ENCODE data around the gene ZNF80. TPM values are rescaled to one million over a fixed set of nuclear protein-coding genes. Genes with fewer than 3 reads are reported as not detected.
"Not testable (repeated sequence)": the region's sequence is repeated elsewhere in the genome, so short reads cannot be mapped to it uniquely, and the experiment has no call there.

The ZNF80 gene
- not detected for total RNA-seq

DNA sequence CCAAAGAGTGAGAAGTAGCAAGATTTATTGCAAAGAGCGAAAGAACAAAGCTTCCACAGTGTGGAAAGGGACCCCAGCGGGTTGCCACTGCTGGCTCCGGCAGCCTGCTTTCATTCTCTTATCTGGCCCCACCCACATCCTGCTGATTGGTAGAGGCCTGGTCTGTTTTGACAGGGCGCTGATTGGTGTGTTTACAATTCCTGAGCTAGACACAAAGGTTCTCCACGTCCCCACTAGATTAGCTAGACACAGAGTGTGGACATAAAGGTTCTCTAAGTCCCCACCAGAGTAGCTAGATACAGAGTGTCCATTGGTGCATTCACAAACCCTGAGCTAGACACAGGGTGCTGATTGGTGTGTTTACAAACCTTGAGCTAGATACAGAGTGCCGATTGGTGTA is at the start of gene ZNF80:
Gene ZNF80 (minus strand): TSS at position 101 of the 400 bp plus-strand sequence. CDS start 504 bp downstream, outside the sequence.
- DNase-seq (ENCODE audit: low spot score in 2 of 2); H3K9me3 ChIP-seq; H3K27ac ChIP-seq; H3K27me3 ChIP-seq; H3K4me3 ChIP-seq; H3K36me3 ChIP-seq; H3K4me1 ChIP-seq: not testable (repeated sequence)
- WGBS: 71% methylated on average over 5 of the region's 6 CpGs

DNA sequence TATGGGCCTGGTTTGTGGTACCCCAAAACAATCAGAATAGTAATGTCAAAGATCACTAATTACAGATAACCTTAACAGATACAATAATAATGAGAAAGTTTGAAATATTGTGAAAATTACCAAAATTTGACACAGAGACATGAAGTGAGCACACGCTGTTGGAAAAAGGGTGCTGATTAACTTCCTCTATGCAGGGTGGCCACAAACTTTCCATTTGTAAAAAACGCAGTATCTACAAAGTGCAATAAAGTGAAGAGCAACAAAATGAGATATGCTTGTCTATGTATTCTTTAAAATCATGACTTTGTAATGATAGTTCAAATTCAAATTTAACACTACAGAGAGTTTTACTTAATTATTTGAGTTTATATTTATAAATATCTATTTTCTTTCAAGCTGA is 48.9 kb upstream of the ZNF80 start:
- DNase-seq (ENCODE audit: low spot score in 2 of 2): no peak
- Histone ChIP-seq H3K27ac (no peak overlapping the region), H3K9me3 (no peaks in the 10 kb centered on the region), H3K27me3 (no peaks in the 10 kb centered on the region), H3K4me1 (no peaks in the 10 kb centered on the region), H3K36me3 (no peaks in the 10 kb centered on the region), H3K4me3 (no peak overlapping the region)
- WGBS: 91% methylated on average over 2 of the region's 2 CpGs
- TF ChIP-seq EP300 (IDR thresholded peaks at IDR 0.05) (no peak), POLR2AphosphoS5 (IDR thresholded peaks at IDR 0.05) (no peak), POLR2A (IDR thresholded peaks at IDR 0.05) (no peak)
- TF ChIP-seq, protein P1, sequence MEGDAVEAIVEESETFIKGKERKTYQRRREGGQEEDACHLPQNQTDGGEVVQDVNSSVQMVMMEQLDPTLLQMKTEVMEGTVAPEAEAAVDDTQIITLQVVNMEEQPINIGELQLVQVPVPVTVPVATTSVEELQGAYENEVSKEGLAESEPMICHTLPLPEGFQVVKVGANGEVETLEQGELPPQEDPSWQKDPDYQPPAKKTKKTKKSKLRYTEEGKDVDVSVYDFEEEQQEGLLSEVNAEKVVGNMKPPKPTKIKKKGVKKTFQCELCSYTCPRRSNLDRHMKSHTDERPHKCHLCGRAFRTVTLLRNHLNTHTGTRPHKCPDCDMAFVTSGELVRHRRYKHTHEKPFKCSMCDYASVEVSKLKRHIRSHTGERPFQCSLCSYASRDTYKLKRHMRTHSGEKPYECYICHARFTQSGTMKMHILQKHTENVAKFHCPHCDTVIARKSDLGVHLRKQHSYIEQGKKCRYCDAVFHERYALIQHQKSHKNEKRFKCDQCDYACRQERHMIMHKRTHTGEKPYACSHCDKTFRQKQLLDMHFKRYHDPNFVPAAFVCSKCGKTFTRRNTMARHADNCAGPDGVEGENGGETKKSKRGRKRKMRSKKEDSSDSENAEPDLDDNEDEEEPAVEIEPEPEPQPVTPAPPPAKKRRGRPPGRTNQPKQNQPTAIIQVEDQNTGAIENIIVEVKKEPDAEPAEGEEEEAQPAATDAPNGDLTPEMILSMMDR (IDR thresholded peaks at IDR 0.05): no peak

DNA sequence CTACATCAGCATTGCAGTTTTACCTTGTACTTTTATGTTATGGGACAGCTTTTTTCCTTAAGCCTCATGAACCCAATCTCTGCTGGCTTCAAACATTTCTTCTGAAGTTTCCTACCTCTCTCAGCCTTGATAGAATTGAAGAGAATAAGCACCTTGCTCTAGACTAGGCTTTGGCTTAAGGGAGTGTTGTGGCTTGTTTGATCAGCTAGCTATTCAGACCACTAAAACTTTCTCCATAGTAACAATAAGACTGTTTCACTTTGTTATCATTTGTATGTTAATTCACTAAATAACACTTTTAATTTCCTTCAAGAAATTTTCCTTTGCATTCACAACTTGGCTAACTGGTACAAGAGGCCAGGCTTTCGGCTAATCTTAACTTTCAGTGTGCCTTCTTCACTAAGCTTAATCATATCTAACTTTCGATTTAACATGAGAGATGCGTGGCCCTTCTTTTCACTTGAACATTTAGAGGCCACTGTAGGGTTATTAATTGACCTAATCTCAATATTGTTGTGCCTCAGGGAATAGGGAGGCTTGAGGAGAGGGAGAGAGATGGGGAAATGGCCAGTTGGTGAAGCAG is 48.4 kb upstream of the ZNF80 start:
- Histone ChIP-seq H3K9me3 (no peaks in the 10 kb centered on the region), H3K27me3 (no peaks in the 10 kb centered on the region), H3K4me3 (no peak overlapping the region), H3K27ac (no peak overlapping the region), H3K36me3 (no peaks in the 10 kb centered on the region), H3K4me1 (no peaks in the 10 kb centered on the region)
- DNase-seq (ENCODE audit: low spot score in 2 of 2): no peak
- TF ChIP-seq EP300 (IDR thresholded peaks at IDR 0.05) (no peak), POLR2A (IDR thresholded peaks at IDR 0.05) (no peak), POLR2AphosphoS5 (IDR thresholded peaks at IDR 0.05) (no peak)
- TF ChIP-seq, protein P1 (IDR thresholded peaks at IDR 0.05): no peak
- WGBS: 97% methylated on average over 3 of the region's 3 CpGs

DNA sequence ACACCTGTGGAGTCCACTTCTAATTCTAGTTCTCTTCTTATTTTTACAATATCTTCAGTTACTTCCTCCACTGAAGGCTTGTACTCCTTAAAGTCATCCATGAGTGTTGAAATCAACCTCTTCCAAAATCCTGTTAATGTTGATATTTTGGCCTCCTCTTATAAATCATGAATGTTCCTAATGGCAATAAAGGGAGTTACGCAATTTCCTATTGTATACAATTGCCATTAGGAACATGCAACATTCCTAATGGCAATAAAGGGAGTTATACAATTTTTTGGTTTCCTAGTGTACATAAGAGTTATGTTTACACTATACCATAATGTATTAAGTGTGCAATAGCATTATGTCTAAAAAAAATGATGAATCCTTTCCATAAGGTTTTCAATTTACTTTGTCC is 47.3 kb upstream of the ZNF80 start:
- no peaks in the 10 kb centered on the region for H3K9me3 ChIP-seq
- H3K36me3 ChIP-seq: no peaks in the 10 kb centered on the region
- no peak overlapping the region for H3K4me3 ChIP-seq
- TF ChIP-seq POLR2AphosphoS5 (IDR thresholded peaks at IDR 0.05) (no peak), EP300 (IDR thresholded peaks at IDR 0.05) (no peak), POLR2A (IDR thresholded peaks at IDR 0.05) (no peak)
- TF ChIP-seq, protein P1 (IDR thresholded peaks at IDR 0.05): no peak
- no peaks in the 10 kb centered on the region for H3K4me1 ChIP-seq
- 86% methylated on average over 1 of the region's 1 CpG for WGBS
- no peaks in the 10 kb centered on the region for H3K27me3 ChIP-seq
- no peak for DNase-seq (ENCODE audit: low spot score in 2 of 2)
- H3K27ac ChIP-seq: no peak overlapping the region

DNA sequence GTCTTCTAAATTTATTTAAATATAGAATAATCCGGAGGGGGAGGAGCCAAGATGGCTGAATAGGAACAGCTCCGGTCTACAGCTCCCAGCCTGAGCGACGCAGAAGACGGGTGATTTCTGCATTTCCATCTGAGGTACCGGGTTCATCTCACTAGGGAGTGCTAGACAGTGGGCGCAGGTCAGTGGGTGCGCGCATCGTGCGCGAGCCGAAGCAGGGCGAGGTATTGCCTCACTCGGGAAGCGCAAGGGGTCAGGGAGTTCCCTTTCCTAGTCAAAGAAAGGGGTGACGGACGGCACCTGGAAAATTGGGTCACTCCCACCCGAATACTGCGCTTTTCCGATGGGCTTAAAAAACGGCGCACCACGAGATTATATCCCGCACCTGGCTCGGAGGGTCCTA is 39.5 kb upstream of the ZNF80 start:
- H3K27ac ChIP-seq; DNase-seq (ENCODE audit: low spot score in 2 of 2); H3K27me3 ChIP-seq; H3K4me3 ChIP-seq; H3K9me3 ChIP-seq; H3K36me3 ChIP-seq; H3K4me1 ChIP-seq: not testable (repeated sequence)
- WGBS: 96% methylated on average over 22 of the region's 26 CpGs

DNA sequence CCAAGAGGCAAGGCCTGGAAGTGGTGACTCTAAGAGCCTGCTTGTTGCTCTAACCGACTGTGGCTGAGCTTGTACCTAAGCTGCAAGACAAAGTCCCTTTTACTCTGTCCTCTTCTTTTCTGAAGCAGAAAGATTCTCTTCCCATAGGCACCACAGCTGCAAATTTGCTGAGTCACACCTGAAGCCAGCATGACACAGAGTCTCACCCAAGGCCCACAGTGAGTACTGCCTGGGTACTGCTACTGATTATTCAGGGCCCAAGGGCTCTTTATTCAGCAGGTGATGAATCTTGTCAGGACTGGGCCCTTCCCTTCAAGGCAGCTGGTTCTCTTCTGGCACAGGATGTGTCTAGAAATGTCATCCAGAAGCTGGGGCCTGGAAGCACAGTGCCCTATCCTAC is 37.6 kb upstream of the ZNF80 start:
- TF ChIP-seq EP300 (IDR thresholded peaks at IDR 0.05) (no peak), POLR2A (IDR thresholded peaks at IDR 0.05) (no peak)
- TF ChIP-seq, protein P1 (IDR thresholded peaks at IDR 0.05): no peak
- DNase-seq (ENCODE audit: low spot score in 2 of 2): no peak
- no peaks in the 10 kb centered on the region for H3K27me3 ChIP-seq
- no peaks in the 10 kb centered on the region for H3K36me3 ChIP-seq
- 83% methylated on average over 1 of the region's 1 CpG for WGBS
- no peaks in the 10 kb centered on the region for H3K4me1 ChIP-seq
- H3K4me3 ChIP-seq: no peak overlapping the region
- no peak overlapping the region for H3K27ac ChIP-seq
- no peaks in the 10 kb centered on the region for H3K9me3 ChIP-seq

Data from suprapubic skin (tissue), 4 donors.